ENCODE measurements around the gene GET4.

DNA sequence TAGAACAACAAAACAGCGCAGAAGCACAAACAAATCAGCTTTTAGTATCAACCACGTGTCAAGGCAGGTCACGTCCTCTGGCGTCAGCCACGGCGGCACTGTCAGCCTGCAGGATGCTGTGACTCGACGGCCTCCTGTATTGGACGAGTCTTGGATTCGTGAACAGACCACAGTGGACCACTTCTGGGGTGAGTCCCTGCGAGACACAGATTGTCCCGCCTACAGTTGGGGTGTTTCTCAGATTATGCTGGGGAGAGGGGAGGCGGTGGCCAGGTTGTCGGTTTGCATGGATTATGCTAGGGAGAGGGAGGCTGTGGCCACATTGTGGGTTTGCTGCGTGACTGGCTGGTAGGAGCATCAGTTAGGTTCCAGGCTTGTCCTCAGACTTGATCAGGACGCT, 34.4 kb upstream of the GET4 start:
- TF ChIP-seq, protein P1, sequence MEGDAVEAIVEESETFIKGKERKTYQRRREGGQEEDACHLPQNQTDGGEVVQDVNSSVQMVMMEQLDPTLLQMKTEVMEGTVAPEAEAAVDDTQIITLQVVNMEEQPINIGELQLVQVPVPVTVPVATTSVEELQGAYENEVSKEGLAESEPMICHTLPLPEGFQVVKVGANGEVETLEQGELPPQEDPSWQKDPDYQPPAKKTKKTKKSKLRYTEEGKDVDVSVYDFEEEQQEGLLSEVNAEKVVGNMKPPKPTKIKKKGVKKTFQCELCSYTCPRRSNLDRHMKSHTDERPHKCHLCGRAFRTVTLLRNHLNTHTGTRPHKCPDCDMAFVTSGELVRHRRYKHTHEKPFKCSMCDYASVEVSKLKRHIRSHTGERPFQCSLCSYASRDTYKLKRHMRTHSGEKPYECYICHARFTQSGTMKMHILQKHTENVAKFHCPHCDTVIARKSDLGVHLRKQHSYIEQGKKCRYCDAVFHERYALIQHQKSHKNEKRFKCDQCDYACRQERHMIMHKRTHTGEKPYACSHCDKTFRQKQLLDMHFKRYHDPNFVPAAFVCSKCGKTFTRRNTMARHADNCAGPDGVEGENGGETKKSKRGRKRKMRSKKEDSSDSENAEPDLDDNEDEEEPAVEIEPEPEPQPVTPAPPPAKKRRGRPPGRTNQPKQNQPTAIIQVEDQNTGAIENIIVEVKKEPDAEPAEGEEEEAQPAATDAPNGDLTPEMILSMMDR (conservative IDR thresholded peaks at IDR 0.05), result no peak
- TF ChIP-seq ZFX (IDR thresholded peaks at IDR 0.05), result no peak

All from C4-2B (cell line).